ENCODE data around the gene ANO10.
A peak's percentile ranks its signal among the peaks of the same experiment; 100 is the strongest.
"Not testable (repeated sequence)": the region's sequence is repeated elsewhere in the genome, so short reads cannot be mapped to it uniquely, and the experiment has no call there.

ANO10 gene

GRCh38 chr3:43478118-43478785 is 143.6 kb downstream of the ANO10 start:
- Mint-ChIP-seq H3K4me3 (no peak overlapping the region), H3K27me3 (no peaks in the 10 kb centered on the region), H3K36me3 (peaks cover 28% of the 10 kb centered on the region), H3K27ac (peak overlapping the region; percentile 94), H3K4me1 (peaks cover 39% of the 10 kb centered on the region), H3K9me3 (peaks cover 7% of the 10 kb centered on the region)
- CTCF ChIA-PET, result no interaction called here
- DNase-seq, result no peak

GRCh38 chr3:43477600-43477999 is 144.2 kb downstream of the ANO10 start:
- peaks cover 33% of the 10 kb centered on the region for H3K4me1 Mint-ChIP-seq
- CTCF ChIA-PET, result no interaction called here
- peaks cover 3% of the 10 kb centered on the region for H3K9me3 Mint-ChIP-seq
- H3K27me3 Mint-ChIP-seq, result no peaks in the 10 kb centered on the region
- peaks cover 25% of the 10 kb centered on the region for H3K36me3 Mint-ChIP-seq
- DNase-seq, result peak; percentile 77
- H3K4me3 Mint-ChIP-seq, result no peak overlapping the region
- peak overlapping the region; percentile 94 for H3K27ac Mint-ChIP-seq

GRCh38 chr3:43473737-43474136 is 148.1 kb downstream of the ANO10 start:
- H3K4me3 Mint-ChIP-seq, result no peak overlapping the region
- peaks cover 3% of the 10 kb centered on the region for H3K9me3 Mint-ChIP-seq
- peaks cover 15% of the 10 kb centered on the region for H3K36me3 Mint-ChIP-seq
- peaks cover 24% of the 10 kb centered on the region for H3K4me1 Mint-ChIP-seq
- H3K27me3 Mint-ChIP-seq, result no peaks in the 10 kb centered on the region
- no peak for DNase-seq
- CTCF ChIA-PET, result no interaction called here
- no peak overlapping the region for H3K27ac Mint-ChIP-seq

- no peak for DNase-seq
- CTCF ChIA-PET, result no interaction called here
- H3K4me1 Mint-ChIP-seq, result peaks cover 19% of the 10 kb centered on the region
- peaks cover 15% of the 10 kb centered on the region for H3K36me3 Mint-ChIP-seq
- no peak overlapping the region for H3K4me3 Mint-ChIP-seq
- H3K27me3 Mint-ChIP-seq, result no peaks in the 10 kb centered on the region
- H3K9me3 Mint-ChIP-seq, result peaks cover 3% of the 10 kb centered on the region
- no peak overlapping the region for H3K27ac Mint-ChIP-seq
Measured at GRCh38 chr3:43473244-43473643, 148.6 kb downstream of the ANO10 start.

- no peak for DNase-seq
- CTCF ChIA-PET, result interaction anchor here (0.7 kb wide), 1 partner anchor 387 kb away, joined by 3 read pairs; no protein-coding TSS in a partner anchor
- Mint-ChIP-seq H3K4me1 (no peaks in the 10 kb centered on the region), H3K4me3 (no peak overlapping the region), H3K36me3 (peaks cover 6% of the 10 kb centered on the region), H3K27me3 (no peaks in the 10 kb centered on the region), H3K27ac (no peak overlapping the region), H3K9me3 (peaks cover 9% of the 10 kb centered on the region)
Measured at GRCh38 chr3:43468133-43468532, 153.7 kb downstream of the ANO10 start.

GRCh38 chr3:43465109-43465508 is 156.7 kb downstream of the ANO10 start:
- Mint-ChIP-seq H3K27ac (no peak overlapping the region), H3K4me1 (no peaks in the 10 kb centered on the region), H3K9me3 (peaks cover 18% of the 10 kb centered on the region), H3K4me3 (no peak overlapping the region), H3K27me3 (no peaks in the 10 kb centered on the region), H3K36me3 (peaks cover 9% of the 10 kb centered on the region)
- CTCF ChIA-PET, result no interaction called here
- DNase-seq, result no peak

- peaks cover 18% of the 10 kb centered on the region for H3K9me3 Mint-ChIP-seq
- H3K27me3 Mint-ChIP-seq, H3K4me1 Mint-ChIP-seq, H3K27ac Mint-ChIP-seq, H3K4me3 Mint-ChIP-seq, H3K36me3 Mint-ChIP-seq, CTCF ChIA-PET, DNase-seq: not testable (repeated sequence)
Measured at GRCh38 chr3:43462566-43462965, 159.2 kb downstream of the ANO10 start.

- Mint-ChIP-seq H3K36me3 (peaks cover 9% of the 10 kb centered on the region), H3K4me3 (no peak overlapping the region), H3K9me3 (peaks cover 18% of the 10 kb centered on the region), H3K27ac (no peak overlapping the region), H3K4me1 (no peaks in the 10 kb centered on the region), H3K27me3 (no peaks in the 10 kb centered on the region)
- DNase-seq, result no peak
- CTCF ChIA-PET, result interaction anchor here (0.6 kb wide), 1 partner anchor 299 kb away, joined by 3 read pairs; no protein-coding TSS in a partner anchor
Measured at GRCh38 chr3:43461345-43461744, 160.5 kb downstream of the ANO10 start.

- H3K36me3 Mint-ChIP-seq, H3K27me3 Mint-ChIP-seq, DNase-seq, H3K9me3 Mint-ChIP-seq, H3K27ac Mint-ChIP-seq, H3K4me1 Mint-ChIP-seq, CTCF ChIA-PET, H3K4me3 Mint-ChIP-seq: not testable (repeated sequence)
Measured at GRCh38 chr3:43457038-43457437, 164.8 kb downstream of the ANO10 start.

- Mint-ChIP-seq H3K9me3 (no peaks in the 10 kb centered on the region), H3K36me3 (no peaks in the 10 kb centered on the region), H3K4me3 (no peak overlapping the region), H3K4me1 (no peaks in the 10 kb centered on the region), H3K27me3 (no peaks in the 10 kb centered on the region), H3K27ac (no peak overlapping the region)
- DNase-seq, result no peak
- CTCF ChIA-PET, result no interaction called here
Measured at GRCh38 chr3:43455233-43455632, 166.6 kb downstream of the ANO10 start.

- H3K27ac Mint-ChIP-seq, result no peak overlapping the region
- no peaks in the 10 kb centered on the region for H3K9me3 Mint-ChIP-seq
- H3K27me3 Mint-ChIP-seq, result no peaks in the 10 kb centered on the region
- CTCF ChIA-PET, result no interaction called here
- H3K4me1 Mint-ChIP-seq, result no peaks in the 10 kb centered on the region
- no peak overlapping the region for H3K4me3 Mint-ChIP-seq
- no peaks in the 10 kb centered on the region for H3K36me3 Mint-ChIP-seq
- no peak for DNase-seq
Measured at GRCh38 chr3:43453981-43454380, 167.8 kb downstream of the ANO10 start.

- Mint-ChIP-seq H3K4me3 (no peak overlapping the region), H3K36me3 (no peaks in the 10 kb centered on the region), H3K9me3 (no peaks in the 10 kb centered on the region), H3K27me3 (no peaks in the 10 kb centered on the region), H3K27ac (no peak overlapping the region), H3K4me1 (peaks cover 4% of the 10 kb centered on the region)
- DNase-seq, result no peak
- CTCF ChIA-PET, result interaction anchor here (1.1 kb wide), 1 partner anchor 14 kb away, joined by 3 read pairs; no protein-coding TSS in a partner anchor
Measured at GRCh38 chr3:43451670-43452254, 170.0 kb downstream of the ANO10 start.

GRCh38 chr3:43448098-43448497 is 173.7 kb downstream of the ANO10 start:
- H3K9me3 Mint-ChIP-seq, result no peaks in the 10 kb centered on the region
- no peak for DNase-seq
- H3K36me3 Mint-ChIP-seq, result no peaks in the 10 kb centered on the region
- no peaks in the 10 kb centered on the region for H3K27me3 Mint-ChIP-seq
- H3K27ac Mint-ChIP-seq, result no peak overlapping the region
- H3K4me3 Mint-ChIP-seq, result no peak overlapping the region
- H3K4me1 Mint-ChIP-seq, result peaks cover 6% of the 10 kb centered on the region
- CTCF ChIA-PET, result no interaction called here

GRCh38 chr3:43445820-43446219 is 176.0 kb downstream of the ANO10 start:
- peaks cover 6% of the 10 kb centered on the region for H3K4me1 Mint-ChIP-seq
- no peak for DNase-seq
- CTCF ChIA-PET, result interaction anchor here (1.2 kb wide), 1 partner anchor 12 kb away, joined by 3 read pairs; no protein-coding TSS in a partner anchor
- no peaks in the 10 kb centered on the region for H3K36me3 Mint-ChIP-seq
- H3K27ac Mint-ChIP-seq, result no peak overlapping the region
- no peak overlapping the region for H3K4me3 Mint-ChIP-seq
- H3K9me3 Mint-ChIP-seq, result no peaks in the 10 kb centered on the region
- no peaks in the 10 kb centered on the region for H3K27me3 Mint-ChIP-seq

- CTCF ChIA-PET, result no interaction called here
- peaks cover 4% of the 10 kb centered on the region for H3K36me3 Mint-ChIP-seq
- H3K9me3 Mint-ChIP-seq, result peaks cover 5% of the 10 kb centered on the region
- no peak overlapping the region for H3K4me3 Mint-ChIP-seq
- H3K27me3 Mint-ChIP-seq, result no peaks in the 10 kb centered on the region
- DNase-seq, result no peak
- H3K4me1 Mint-ChIP-seq, result peaks cover 2% of the 10 kb centered on the region
- H3K27ac Mint-ChIP-seq, result no peak overlapping the region
Measured at GRCh38 chr3:43442872-43443395, 178.9 kb downstream of the ANO10 start.
